Mammary epithelial cell (primary cell): ENCODE data around the gene P4HB.

Experiments
- EZH2 ChIP-seq: IDR thresholded peaks from 2 replicates; pipeline ENCODE4 v1.6.1; 2012; ENCODE audit warnings: low read length, inconsistent platforms, borderline replicate concordance
- TF ChIP-seq, protein P1 (sequence below), 2 donors: IDR thresholded peaks in 1 of 2; conservative IDR thresholded peaks in 1 of 2; 2 replicates each; pipeline ENCODE4 v1.5.1; 2011 to 2012; ENCODE audit warnings: inconsistent platforms in 2 of 2, low read length in 2 of 2, mild to moderate bottlenecking in 2 of 2, control low read depth in 1 of 2, low read depth in 1 of 2; ENCODE audit not compliant: insufficient read depth in 1 of 2; ENCODE audit errors: extremely low read depth in 1 of 2

GRCh38 chr17:81794074-81794476 is 66.3 kb downstream of the P4HB start:
- TF ChIP-seq, protein P1, sequence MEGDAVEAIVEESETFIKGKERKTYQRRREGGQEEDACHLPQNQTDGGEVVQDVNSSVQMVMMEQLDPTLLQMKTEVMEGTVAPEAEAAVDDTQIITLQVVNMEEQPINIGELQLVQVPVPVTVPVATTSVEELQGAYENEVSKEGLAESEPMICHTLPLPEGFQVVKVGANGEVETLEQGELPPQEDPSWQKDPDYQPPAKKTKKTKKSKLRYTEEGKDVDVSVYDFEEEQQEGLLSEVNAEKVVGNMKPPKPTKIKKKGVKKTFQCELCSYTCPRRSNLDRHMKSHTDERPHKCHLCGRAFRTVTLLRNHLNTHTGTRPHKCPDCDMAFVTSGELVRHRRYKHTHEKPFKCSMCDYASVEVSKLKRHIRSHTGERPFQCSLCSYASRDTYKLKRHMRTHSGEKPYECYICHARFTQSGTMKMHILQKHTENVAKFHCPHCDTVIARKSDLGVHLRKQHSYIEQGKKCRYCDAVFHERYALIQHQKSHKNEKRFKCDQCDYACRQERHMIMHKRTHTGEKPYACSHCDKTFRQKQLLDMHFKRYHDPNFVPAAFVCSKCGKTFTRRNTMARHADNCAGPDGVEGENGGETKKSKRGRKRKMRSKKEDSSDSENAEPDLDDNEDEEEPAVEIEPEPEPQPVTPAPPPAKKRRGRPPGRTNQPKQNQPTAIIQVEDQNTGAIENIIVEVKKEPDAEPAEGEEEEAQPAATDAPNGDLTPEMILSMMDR (conservative IDR thresholded peaks at IDR 0.05 in 1 of 2, IDR thresholded peaks at IDR 0.05 in 1 of 2; ENCODE audit: extremely low read depth in 1 of 2, insufficient read depth in 1 of 2, low read depth in 1 of 2, low read length in 2 of 2), result no peak
- no peak for TF ChIP-seq EZH2
